IMR-90 (cell line): ENCODE results near the gene SPTSSB.

Experiments
- CEBPB ChIP-seq: IDR thresholded peaks from 2 replicates; pipeline ENCODE4 v1.6.1; 2012; ENCODE audit warnings: low read depth, low read length, improper control_type of control experiment
- CHD1 ChIP-seq: IDR thresholded peaks from 2 replicates; pipeline ENCODE4 v1.6.1; 2012; ENCODE audit warnings: low read depth, low read length, improper control_type of control experiment
- MAFK ChIP-seq: IDR thresholded peaks from 2 replicates; pipeline ENCODE4 v1.6.1; 2012; ENCODE audit warnings: low read depth, low read length, improper control_type of control experiment
- POLR2A ChIP-seq: IDR thresholded peaks from 2 replicates; pipeline ENCODE4 v1.6.1; 2012; ENCODE audit warnings: mild to moderate bottlenecking, low read depth, low read length
- SMC3 ChIP-seq: fragments of 150-350 bp; IDR thresholded peaks from 2 replicates; pipeline ENCODE4 v1.6.1; 2016; ENCODE audit warnings: low read depth, mild to moderate bottlenecking, antibody characterized with exemption, low read length, moderate library complexity
- TF ChIP-seq, protein P1 (sequence below): conservative IDR thresholded peaks from 2 replicates; pipeline ENCODE4 v1.5.1; 2012; ENCODE audit warnings: mild to moderate bottlenecking, low read depth, low read length, improper control_type of control experiment

DNA sequence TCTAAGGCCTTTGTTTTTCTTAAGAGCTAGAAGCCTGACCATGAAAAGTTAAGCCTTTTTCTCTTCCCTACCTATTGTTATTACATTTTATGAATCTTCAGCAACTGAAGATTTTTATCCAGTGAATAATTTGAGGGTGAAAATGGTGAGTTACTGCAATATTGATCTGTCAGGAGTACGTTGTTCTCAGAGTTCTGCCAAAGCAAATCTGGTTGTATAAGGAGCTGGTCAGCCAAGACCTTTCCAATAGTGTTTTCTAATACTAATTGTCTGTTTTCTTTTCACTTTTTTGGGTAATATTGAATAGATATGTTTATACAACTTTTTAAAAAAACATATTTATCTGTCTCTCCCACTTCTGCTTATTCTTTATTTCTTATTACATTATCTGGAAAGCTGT, 15.0 kb downstream of the SPTSSB start:
- TF ChIP-seq, protein P1, sequence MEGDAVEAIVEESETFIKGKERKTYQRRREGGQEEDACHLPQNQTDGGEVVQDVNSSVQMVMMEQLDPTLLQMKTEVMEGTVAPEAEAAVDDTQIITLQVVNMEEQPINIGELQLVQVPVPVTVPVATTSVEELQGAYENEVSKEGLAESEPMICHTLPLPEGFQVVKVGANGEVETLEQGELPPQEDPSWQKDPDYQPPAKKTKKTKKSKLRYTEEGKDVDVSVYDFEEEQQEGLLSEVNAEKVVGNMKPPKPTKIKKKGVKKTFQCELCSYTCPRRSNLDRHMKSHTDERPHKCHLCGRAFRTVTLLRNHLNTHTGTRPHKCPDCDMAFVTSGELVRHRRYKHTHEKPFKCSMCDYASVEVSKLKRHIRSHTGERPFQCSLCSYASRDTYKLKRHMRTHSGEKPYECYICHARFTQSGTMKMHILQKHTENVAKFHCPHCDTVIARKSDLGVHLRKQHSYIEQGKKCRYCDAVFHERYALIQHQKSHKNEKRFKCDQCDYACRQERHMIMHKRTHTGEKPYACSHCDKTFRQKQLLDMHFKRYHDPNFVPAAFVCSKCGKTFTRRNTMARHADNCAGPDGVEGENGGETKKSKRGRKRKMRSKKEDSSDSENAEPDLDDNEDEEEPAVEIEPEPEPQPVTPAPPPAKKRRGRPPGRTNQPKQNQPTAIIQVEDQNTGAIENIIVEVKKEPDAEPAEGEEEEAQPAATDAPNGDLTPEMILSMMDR = no peak
- no peak for TF ChIP-seq MAFK
- no peak for TF ChIP-seq CEBPB
- TF ChIP-seq POLR2A = no peak
- no peak for TF ChIP-seq SMC3
- TF ChIP-seq CHD1 = no peak
